OCI-LY7 (cell line): Measurements from ENCODE around the gene CD47. TPM values are rescaled to one million over a fixed set of nuclear protein-coding genes. Genes with fewer than 3 reads are reported as not detected.

Source experiments
- BruUV-seq: library from RNA; stranded (reverse); fragments of 400-500 nt; replicated peaks from 2 replicates; lab custom pipeline; 2021; lab: Mats Ljungman, UMichigan
- CTCF ChIA-PET: fragments of 300-600 bp; sonication (Branson Sonifier 250); formaldehyde crosslinking; loops from one replicate; lab custom pipeline; 2022; ENCODE audit warnings: antibody characterized with exemption; ENCODE audit not compliant: unreplicated experiment; lab: Charles Lee
- POLR2A ChIA-PET: fragments of 300-600 bp; sonication (Branson Sonifier 250); formaldehyde crosslinking; loops from one replicate; lab custom pipeline; 2022; ENCODE audit warnings: antibody characterized with exemption; lab: Charles Lee
- DNase-seq: peaks from one replicate; pipeline ENCODE4 v3.0.0-alpha.2; 2015; ENCODE audit warnings: low spot score
- H2AFZ ChIP-seq: fragments of 200-600 bp; sonication (generic), shearing (Covaris generic); 2 replicates; pipeline ENCODE4 v1.6.1; 2014; ENCODE audit warnings: mild to moderate bottlenecking, antibody characterized with exemption, low read length, moderate library complexity
- H3K27ac ChIP-seq: fragments of 200-600 bp; sonication (generic); 2 replicates; pipeline ENCODE4 v1.5.1; 2014; ENCODE audit warnings: mixed run types, low read depth, mild to moderate bottlenecking, moderate library complexity, low read length, inconsistent platforms; ENCODE audit not compliant: poor library complexity, severe bottlenecking
- H3K36me3 ChIP-seq: fragments of 200-600 bp; sonication (generic); 2 replicates; pipeline ENCODE4 v1.6.1; 2014; ENCODE audit warnings: mild to moderate bottlenecking, antibody characterized with exemption, low read length, moderate library complexity, mixed read lengths; ENCODE audit not compliant: insufficient read depth
- H3K4me1 ChIP-seq: fragments of 200-600 bp; sonication (generic); 2 replicates; pipeline ENCODE4 v1.5.1; 2014; ENCODE audit warnings: mild to moderate bottlenecking, low read length; ENCODE audit not compliant: insufficient read depth, poor library complexity, severe bottlenecking
- H3K4me2 ChIP-seq: fragments of 200-600 bp; sonication (generic); 2 replicates; pipeline ENCODE4 v1.6.1; 2014; ENCODE audit warnings: mild to moderate bottlenecking, low read length
- H3K4me3 ChIP-seq: fragments of 200-600 bp; sonication (generic); 2 replicates; pipeline ENCODE4 v1.5.1; 2014; ENCODE audit warnings: mild to moderate bottlenecking, low read depth, low read length; ENCODE audit not compliant: poor library complexity, severe bottlenecking
- H3K79me2 ChIP-seq: fragments of 200-600 bp; sonication (generic); 2 replicates; pipeline ENCODE4 v1.6.1; 2016; ENCODE audit warnings: low read depth, mild to moderate bottlenecking, low read length, moderate library complexity, mixed read lengths; ENCODE audit not compliant: insufficient read depth
- H3K9me2 ChIP-seq: fragments of 200-600 bp; sonication (generic); 2 replicates; pipeline ENCODE4 v1.6.1; 2016; ENCODE audit warnings: mild to moderate bottlenecking, low read length, mixed read lengths; ENCODE audit not compliant: insufficient read depth
- H3K9me3 ChIP-seq: fragments of 200-600 bp; sonication (generic); 2 replicates; pipeline ENCODE4 v1.6.1; 2014; ENCODE audit warnings: mild to moderate bottlenecking, mixed run types, low read length, mixed read lengths
- H4K20me1 ChIP-seq: fragments of 200-600 bp; sonication (generic); 2 replicates; pipeline ENCODE4 v1.6.1; 2014; ENCODE audit warnings: mild to moderate bottlenecking, antibody characterized with exemption, low read length, moderate library complexity, mixed read lengths; ENCODE audit not compliant: insufficient read depth
- CTCF ChIP-seq: fragments of 200-600 bp; sonication (generic); conservative IDR thresholded peaks from 2 replicates; pipeline ENCODE4 v1.5.1; 2014; ENCODE audit warnings: mild to moderate bottlenecking, antibody characterized with exemption, low read length, moderate library complexity, mixed read lengths
- EZH2phosphoT487 ChIP-seq: fragments of 200-600 bp; sonication (generic); IDR thresholded peaks from 2 replicates; pipeline ENCODE4 v1.6.1; 2018; ENCODE audit warnings: low read depth, borderline replicate concordance, mild to moderate bottlenecking, mixed run types, antibody characterized with exemption, low read length, moderate library complexity, mixed read lengths
- intact Hi-C: fragments of 100-400 bp; cut with micrococcal nuclease; formaldehyde crosslinking; loops from one replicate; pipeline ENCODE4 v1.10.0; 2022; ENCODE audit not compliant: unreplicated experiment
- total RNA-seq, 2 experiments: library from RNA; depleted of rRNA in 1 of 2; stranded (reverse); fragments of >200 nt in 1 of 2; shearing (Covaris generic) in 1 of 2; gene quantifications; 2 replicates each; pipeline ENCODE4 v1.2.3, GENCODE V29; 2014 to 2022

The CD47 gene
- total RNA-seq, 2 experiments from 2014 or later, result 43.9 to 50.0 TPM

- ChIA-PET CTCF (no interaction called here), POLR2A (no interaction called here)
- no peak overlapping the region for H3K4me3 ChIP-seq
- no peak for DNase-seq
- no peak overlapping the region for H3K27ac ChIP-seq
- peaks cover 32% of the 10 kb centered on the region for H3K36me3 ChIP-seq
- no peaks in the 10 kb centered on the region for H3K79me2 ChIP-seq
- no peak overlapping the region for H2AFZ ChIP-seq
- H4K20me1 ChIP-seq, result no peaks in the 10 kb centered on the region
- no peaks in the 10 kb centered on the region for H3K4me1 ChIP-seq
- no peak overlapping the region for H3K4me2 ChIP-seq
- no peaks in the 10 kb centered on the region for H3K9me3 ChIP-seq
- intact Hi-C loops, result no loop called here
- no peaks in the 10 kb centered on the region for H3K9me2 ChIP-seq
- TF ChIP-seq EZH2phosphoT487 (no peak), CTCF (no peak)
- BruUV-seq, result no TSS peak
Observed at GRCh38 chr3:108046247-108046646, 44.6 kb downstream of the CD47 start.

GRCh38 chr3:108044699-108045098 lies 46.1 kb downstream of the CD47 start:
- BruUV-seq, result no TSS peak
- Histone ChIP-seq H3K4me2 (no peak overlapping the region), H3K27ac (no peak overlapping the region), H3K36me3 (peaks cover 21% of the 10 kb centered on the region), H3K79me2 (no peaks in the 10 kb centered on the region), H3K4me1 (no peaks in the 10 kb centered on the region), H4K20me1 (no peaks in the 10 kb centered on the region), H2AFZ (no peak overlapping the region), H3K4me3 (no peak overlapping the region), H3K9me3 (no peaks in the 10 kb centered on the region), H3K9me2 (no peaks in the 10 kb centered on the region)
- no peak for TF ChIP-seq EZH2phosphoT487
- intact Hi-C loops, result no loop called here
- POLR2A ChIA-PET, result interaction anchor here (0.6 to 1.9 kb wide), 4 partner anchors 9 to 100 kb away, joined by 3 to 11 read pairs (median 6); no protein-coding TSS in a partner anchor
- CTCF ChIA-PET, result no interaction called here
- DNase-seq, result no peak

GRCh38 chr3:108042300-108042699 lies 48.5 kb downstream of the CD47 start:
- H4K20me1 ChIP-seq, result no peaks in the 10 kb centered on the region
- H3K36me3 ChIP-seq, result peaks cover 16% of the 10 kb centered on the region; the same call in 1 of the 2 replicates
- intact Hi-C loops, result no loop called here
- H3K9me3 ChIP-seq, result no peaks in the 10 kb centered on the region
- DNase-seq, result no peak
- ChIA-PET CTCF (no interaction called here), POLR2A (interaction anchor here (0.6 to 1.6 kb wide), 4 partner anchors 9 to 1036 kb away, joined by 3 to 6 read pairs (median 4); no protein-coding TSS in a partner anchor)
- no peak overlapping the region for H3K27ac ChIP-seq
- H3K79me2 ChIP-seq, result no peaks in the 10 kb centered on the region
- H3K4me3 ChIP-seq, result no peak overlapping the region
- TF ChIP-seq EZH2phosphoT487, result no peak
- no peak for TF ChIP-seq CTCF
- no TSS peak for BruUV-seq
- H2AFZ ChIP-seq, result no peak overlapping the region
- H3K4me1 ChIP-seq, result no peaks in the 10 kb centered on the region
- H3K9me2 ChIP-seq, result no peaks in the 10 kb centered on the region
- H3K4me2 ChIP-seq, result no peak overlapping the region
